Measurements from ENCODE around the gene AGBL5.

GRCh38 chr2:27053321-27053720 lies 1.9 kb downstream of the AGBL5 start:
- TF ChIP-seq, protein P1, sequence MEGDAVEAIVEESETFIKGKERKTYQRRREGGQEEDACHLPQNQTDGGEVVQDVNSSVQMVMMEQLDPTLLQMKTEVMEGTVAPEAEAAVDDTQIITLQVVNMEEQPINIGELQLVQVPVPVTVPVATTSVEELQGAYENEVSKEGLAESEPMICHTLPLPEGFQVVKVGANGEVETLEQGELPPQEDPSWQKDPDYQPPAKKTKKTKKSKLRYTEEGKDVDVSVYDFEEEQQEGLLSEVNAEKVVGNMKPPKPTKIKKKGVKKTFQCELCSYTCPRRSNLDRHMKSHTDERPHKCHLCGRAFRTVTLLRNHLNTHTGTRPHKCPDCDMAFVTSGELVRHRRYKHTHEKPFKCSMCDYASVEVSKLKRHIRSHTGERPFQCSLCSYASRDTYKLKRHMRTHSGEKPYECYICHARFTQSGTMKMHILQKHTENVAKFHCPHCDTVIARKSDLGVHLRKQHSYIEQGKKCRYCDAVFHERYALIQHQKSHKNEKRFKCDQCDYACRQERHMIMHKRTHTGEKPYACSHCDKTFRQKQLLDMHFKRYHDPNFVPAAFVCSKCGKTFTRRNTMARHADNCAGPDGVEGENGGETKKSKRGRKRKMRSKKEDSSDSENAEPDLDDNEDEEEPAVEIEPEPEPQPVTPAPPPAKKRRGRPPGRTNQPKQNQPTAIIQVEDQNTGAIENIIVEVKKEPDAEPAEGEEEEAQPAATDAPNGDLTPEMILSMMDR (IDR thresholded peaks at IDR 0.05): no peak
- TF ChIP-seq POLR2A (IDR thresholded peaks at IDR 0.05): no peak

All from testis (tissue), 2 donors.